GM18858 (cell line): ENCODE measurements around the gene PRCD.

Experiments
- ATAC-seq: cut with Tn5 transposase; IDR thresholded peaks from one replicate; pipeline ENCODE4 v1.9.1; 2021; ENCODE audit not compliant: unreplicated experiment

PRCD gene, protein sequence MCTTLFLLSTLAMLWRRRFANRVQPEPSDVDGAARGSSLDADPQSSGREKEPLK

DNA sequence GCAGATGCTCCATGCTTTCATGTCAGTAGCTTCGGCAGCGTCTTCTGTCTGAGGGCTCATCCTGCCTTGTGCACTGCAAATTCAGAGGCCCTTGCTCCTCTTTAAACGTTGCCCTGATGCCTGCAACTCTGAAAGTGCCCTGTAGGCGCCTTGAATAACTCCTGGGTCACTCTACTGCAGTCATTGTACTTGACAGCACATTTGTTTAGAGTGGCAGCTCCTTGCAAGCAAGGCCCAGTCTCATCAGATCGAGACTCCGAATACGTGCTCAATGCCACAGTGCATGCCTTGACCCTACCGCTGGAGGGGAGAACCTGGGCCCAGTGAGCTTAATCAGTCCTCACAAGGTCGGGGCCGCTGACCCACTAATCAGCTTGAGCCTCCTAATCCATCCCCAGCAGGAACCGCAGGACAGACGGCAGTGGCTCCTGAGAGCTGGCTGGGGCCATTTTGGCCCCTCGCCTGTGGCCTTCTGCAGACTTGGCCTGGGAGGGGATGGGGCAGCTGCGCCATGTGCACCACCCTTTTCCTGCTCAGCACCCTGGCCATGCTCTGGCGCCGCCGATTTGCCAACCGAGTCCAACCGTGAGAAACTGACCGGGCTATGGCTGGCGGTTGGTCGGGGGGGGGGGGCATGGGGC is at the start of gene PRCD:
Gene PRCD, plus strand, starts transcription at position 414 of the 641 bp plus-strand sequence. Its CDS starts 98 bp downstream, at position 512.
- ATAC-seq, result no peak

DNA sequence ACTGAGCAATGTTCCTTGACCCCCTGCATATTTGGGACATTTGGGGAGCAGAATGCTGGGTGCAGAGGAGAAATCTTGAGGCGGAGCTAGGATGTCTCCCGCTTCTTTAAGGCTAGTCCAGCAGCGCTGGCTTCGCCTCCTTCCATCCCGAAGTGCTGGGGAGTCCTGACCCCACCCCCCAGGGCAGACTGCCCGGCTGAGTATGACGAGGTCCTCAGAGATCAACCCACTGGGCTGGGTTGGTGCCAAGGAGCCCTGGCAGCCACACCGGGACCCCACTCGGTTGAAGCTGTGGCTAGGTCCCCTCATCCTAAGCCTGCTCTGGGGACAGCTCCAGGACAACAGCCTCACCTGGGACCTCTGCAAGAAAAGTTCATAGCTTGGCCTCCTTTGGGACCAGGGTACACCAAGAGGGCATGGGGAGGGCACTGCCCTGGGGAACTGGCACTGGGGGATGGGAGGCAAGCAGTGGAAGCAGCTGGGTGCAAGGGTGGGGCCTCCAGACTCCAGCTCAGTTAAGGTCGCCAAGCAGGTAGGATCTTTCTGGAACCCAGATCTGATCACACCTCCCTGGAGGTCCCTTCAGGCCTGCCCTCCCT is 49.6 kb upstream of the PRCD start:
- ATAC-seq, result no peak

DNA sequence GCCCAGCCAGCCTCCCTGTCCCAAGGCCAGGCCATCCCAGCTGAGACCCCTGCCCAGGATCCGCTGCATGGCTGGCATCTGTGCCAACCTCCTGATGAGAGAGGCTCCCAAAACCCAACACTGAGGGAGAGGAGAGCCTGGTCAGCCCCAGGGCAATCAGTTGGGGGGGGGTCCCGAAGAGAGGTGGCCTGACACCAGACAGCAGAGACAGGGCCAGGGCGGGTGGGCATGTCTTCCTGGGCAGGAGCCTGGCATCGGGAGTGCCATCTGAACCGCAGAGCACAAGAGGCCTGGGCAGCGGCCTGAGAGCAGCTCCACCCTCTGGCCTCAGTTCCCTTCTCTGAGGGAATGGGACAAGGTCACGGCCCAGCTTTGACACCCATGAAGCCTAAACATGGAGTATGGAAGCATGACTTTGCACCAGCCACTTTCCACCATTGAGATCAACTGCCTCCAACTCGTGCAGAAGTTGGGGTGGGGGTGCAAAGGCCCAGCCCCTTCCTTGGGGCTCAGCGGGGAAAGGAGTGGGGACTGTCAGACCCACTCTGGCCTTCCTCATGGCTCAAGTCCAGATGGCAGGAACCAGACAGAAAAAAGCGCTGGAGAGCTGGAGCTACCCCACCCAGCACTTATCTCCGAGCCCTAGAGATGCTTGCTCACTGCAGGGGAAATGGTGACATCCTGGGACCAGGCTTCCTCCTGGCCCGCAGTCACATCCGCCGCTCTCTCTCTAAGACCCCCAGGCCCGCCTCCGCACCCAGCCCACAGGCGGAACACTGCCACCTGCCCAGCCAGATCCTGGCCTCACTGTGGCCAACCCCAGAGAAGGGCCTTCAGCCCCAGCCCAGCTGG is 48.3 kb upstream of the PRCD start:
- ATAC-seq, result no peak

DNA sequence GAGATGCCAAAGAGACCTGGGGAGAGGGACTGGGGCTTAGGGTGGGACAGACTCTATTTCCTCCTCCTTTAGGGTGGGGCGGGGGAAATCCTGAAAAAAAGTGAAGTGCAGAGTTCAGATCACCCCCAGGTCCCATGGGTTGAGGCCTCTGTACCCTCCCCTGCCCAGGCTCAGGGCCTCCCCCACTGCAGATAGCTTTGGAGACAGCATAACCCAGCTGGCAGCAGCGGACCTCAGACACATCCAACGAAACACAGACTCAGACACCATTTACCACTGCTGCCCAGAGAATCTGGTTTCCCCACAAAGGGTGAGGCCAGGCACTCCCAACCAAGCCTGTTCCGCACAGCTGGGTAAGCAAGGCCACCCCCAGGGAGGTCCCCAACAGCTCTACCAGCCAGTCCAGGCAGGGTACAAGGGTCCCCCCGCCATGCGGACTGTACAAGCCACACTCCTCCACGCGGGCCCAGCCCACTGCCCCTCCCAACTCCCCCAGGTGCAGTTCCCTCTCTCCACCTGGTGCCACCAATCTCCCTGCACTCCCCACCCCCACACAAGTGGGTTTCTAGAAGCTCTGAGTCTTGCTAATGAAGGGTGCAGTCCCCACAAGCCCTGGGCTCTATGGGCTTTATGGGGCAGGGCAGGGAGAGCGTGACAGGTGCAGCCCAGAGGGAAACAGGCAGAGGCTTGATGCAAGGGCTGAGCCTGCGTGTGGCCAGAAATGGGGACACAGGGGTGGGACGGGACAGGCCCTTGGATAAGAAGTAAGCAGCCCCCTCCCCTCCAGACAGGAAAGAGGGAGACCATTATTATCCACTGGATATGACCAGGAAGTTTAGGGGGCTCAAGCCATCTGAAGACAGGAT is 47.5 kb upstream of the PRCD start:
- no peak for ATAC-seq

DNA sequence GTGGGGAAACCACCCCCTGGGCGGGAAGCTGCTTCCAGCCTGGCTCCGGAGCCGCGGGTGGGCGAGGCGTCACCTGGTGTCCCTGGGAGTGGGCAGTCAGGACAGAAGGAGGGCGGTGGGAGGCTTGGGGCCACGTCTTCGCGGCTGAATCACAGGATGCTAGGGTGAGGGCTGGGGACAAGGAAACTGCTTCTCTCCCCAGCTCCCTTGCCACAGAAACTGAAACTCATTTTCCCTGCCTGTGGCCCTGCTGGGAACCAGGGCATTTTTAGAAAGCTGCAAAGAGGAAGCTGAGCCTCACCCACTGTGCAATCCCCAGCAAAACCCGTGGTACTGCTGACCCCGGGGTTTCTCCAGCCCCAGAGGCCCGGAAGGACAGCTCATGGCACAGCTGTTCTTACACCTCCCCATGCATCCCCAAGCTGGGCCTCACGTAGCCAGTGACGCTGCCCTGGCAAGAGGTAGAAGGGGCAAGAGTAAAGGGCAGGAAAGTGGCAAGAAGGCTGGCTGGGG is 46.8 kb upstream of the PRCD start:
- no peak for ATAC-seq

DNA sequence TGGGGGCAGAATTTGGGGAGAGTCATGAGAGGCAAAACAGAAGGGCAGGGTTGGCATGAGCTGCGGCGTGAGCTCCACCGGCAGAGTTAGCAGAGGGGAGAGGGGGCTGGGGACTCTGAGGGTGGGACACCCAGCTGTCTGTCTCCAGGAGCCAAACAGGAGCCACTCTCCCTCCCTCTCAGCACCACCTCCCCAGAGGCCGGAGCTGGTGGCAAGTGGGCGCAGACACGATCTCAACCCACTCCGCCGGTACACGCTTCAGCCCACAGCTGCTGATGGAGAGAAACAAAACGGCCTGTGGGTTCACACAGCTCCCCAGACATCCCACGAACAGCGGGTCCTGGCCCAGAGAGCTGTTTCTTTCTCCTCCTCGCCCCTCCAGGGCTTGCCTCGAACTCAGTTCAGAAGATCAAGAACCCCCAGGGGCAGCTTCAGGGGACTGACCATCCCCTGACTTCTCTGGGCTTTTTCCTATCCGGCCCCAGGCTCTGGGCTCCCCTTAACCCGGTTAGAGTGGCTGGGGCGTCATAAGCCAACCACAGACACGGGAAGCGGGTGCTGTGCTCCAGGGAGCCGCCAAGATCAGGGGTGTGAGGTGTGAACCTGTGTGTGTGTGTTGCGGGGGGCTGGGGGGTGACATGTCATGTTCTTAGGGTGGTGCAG is 46.2 kb upstream of the PRCD start:
- no peak for ATAC-seq

DNA sequence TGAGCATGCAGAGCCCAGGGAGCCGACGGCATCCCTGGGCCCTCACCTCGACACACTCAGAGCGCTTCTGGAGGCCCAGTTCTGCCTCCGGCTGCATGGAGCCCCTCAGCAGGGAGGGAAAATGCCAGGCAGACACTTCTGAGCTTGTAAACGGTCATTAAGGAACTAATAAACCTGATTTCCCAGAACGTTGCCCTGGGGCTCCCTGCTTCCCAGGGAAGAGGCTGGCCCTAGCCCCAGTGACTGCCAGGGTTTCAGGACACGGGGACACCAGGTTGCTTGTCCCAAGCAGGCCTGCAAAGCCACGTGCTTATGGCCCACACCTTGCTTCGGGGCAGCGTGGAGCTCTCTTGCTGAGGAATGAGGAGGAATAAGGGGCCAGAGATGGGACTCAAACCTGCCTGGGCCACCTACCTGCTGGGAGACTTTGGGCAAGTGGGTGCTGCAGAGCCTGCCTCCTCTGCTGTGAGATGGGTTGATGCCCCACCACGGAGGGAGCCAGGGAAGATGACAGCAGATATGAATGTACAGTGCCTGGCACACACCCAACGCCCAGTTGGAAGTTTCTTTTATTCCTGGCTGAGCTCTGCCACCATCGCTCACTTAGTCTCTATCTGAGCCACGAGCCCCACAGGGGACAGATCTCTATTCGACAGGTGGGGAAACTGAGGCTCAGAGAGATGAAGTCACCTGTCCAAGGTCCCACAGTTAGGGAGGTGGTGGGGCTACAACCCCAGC is 44.0 kb upstream of the PRCD start:
- ATAC-seq, result no peak

DNA sequence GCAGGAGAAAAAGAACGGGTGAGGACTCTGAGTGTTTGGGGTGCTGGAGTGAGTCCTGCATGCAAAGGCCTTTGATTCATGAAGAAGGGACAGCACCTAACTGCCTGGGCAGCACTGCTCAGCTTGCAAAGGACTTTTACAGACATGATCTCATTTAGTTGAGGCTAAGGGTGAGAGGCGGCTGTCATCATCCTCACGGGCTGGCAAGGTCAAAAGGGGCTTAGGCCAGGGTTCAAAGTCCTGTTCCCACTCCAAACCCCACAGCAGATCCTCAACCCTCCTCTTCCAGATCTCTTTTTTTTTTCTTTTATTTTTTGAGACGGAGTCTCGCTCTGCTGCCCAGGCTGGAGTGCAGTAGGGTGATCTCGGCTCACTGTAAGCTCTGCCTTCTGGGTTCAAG is 43.4 kb upstream of the PRCD start:
- ATAC-seq, result no peak

DNA sequence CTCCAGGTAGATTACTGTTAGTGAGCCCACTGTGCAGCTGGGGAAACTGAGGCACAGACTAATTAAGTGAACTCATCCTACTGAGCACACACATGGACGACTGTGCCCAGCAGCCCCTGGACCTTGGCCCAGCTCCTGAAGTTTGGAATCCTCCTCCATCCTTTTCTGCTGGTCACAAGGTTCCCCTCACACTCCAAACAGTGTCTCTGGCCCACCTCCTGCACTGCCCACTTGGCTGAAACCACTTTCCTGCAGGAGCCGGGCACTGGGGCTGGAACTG is 42.2 kb upstream of the PRCD start:
- ATAC-seq, result no peak

DNA sequence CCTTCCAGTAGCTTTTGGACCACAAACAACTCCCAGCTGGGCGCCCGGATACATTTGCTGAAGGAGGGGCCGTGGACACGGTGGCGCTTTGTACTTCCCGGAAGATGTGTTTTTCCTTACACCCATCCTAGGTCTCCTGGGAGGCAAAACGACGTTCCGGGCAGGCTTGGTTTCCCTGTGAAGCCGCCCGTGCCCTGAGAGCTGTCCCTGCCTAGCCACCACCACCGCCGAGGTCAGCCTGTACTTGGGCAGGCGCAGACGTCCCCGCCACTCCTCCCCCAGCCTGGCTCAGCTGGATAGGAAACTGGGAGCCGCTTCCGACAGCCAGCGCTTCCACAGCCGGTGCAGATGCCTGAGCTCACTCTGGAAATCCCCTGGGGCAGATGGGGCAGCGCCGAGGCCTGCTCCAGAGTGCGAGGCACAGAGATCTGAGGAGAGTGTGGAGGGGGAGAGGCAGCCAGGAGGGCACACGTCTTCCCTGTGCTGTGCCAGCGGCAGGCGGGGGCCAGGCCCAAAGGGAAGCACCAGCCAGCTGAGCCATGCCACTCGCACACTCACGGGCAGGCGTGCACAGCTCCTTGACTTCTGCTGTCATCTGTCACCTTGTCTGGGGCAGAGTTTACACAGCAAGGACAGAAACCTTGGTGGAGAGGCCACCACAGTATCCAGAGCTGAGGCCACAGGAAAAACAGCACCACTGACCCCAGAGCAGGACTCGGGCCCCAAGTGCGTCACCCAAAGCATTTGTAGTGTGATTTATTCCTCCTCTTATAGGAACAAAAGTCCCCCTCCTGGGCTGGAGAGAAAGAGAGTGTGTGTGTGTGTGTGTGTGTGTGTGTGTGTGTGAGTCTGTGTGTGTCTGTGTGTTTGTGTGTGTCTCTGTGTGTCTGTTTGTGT is 41.6 kb upstream of the PRCD start:
- no peak for ATAC-seq

DNA sequence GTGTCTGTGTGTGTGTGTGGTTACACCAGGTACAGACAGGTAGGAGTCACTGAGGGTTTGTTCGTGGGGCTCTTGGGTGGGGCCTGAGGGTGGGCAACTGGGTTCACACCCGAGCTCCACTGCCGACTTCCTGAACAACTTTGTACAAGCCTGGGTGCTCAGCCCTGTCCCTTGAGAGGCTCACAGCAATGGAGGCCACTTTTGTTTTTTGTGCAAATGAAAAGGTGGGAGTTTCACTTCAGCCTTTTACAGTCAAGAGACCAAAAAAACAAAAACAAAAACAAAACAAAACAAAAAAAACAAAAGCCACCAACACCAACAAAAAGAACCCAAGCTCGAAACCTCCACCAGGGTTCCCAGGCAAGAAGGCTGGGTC is 41.0 kb upstream of the PRCD start:
- ATAC-seq, result no peak

DNA sequence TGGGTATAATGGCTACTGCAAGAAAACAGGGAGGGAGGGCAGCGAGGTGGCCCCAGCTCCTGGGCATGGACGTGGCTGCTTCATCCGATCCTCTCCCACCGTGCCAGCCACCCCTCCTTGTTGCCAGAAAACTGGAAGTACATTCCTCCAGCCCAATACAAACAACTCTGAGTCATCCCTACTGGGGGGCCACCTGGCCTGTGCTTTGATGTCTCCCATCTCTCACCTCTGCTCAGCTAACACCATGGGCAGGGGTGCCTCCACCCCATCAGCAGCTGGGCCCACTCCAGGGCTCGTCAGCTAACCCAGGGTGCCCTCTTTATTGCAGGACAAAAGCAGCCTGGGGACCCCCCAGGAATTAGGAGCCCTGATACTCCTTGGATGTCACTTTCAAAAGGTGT is 40.6 kb upstream of the PRCD start:
- ATAC-seq, result no peak

DNA sequence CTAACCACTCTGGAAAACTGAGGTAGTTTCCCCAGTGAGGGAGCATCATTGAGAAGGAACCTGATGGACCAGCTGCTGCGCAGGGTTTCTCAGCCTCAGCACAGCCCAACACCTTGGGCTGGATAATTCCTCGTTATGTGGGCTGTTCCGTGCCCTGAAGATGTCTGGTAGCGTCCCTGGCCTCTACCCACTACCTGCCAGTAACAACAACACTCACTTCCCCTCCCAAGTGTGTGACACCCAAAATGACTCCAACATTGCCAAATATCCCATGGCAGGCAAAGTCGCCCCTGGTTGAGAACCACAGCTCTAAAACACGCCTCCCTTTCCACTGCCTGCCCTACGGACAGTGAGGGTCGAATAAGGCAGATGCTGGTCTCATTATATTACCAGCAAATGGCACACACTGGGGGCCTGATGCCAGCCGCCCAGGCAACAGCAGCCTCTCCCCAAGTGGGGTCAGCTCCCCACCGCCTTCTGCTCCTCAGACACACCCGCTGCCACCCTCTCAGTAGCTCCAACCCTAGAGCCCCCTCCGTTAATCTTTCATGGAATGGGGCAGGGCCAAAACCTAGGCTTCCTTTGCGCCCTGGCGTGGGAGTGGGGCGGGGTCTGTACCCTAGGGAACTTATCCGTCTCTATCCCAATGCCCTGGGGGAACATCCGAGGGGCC is 39.6 kb upstream of the PRCD start:
- no peak for ATAC-seq

DNA sequence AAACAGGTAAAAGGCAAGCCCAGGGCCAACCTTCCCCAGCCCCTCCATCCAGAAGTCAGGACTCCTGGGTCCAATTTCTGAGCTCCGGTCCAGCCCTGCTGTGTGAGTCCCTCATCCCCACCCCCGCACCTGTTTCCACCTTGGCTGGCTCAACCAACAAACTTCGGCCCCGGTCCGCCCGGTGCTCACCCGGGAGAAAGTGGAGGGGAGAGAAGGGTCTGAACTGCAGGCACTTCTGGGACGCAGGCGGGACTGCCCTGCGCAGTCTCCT is 39.2 kb upstream of the PRCD start:
- no peak for ATAC-seq

DNA sequence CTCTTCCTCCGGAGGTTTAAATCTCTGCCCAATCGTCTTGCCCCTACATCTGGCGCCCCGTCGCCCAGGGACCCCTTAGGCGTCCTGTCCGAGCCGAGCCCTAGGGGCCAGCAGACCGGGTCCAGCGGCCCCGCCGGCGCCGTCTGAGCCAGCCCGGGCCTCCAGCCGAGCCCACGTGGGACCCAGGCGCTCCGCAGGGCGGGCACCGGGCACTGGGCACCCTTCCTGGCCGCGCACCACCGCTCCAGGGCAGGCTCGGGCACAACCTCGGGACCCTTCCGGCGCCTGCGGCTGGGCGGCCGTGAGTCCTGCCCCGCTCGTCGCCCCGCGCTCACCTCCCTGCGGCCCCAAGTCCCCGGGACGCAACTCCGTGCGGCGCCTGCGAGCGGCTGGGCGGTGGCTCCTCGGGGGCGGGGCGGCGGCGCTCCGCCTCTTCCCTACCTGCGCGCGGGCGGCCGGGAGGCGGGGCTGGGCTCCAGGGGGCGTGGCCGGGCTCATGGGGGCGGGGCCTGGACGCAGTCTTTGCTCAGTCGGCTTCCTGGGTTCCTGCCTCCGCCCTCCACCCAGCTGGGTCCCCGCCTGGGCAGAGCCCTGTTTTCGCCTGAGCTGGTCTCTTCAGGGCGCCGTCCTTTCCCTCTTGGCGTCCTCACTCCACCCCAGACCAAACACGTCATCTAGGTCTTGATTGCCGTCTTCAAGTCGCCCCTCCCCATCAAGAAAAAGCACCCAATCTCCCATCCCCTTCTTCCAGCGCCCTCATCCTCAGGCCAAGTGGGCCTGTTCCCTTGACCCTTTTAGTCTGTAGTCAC is 38.6 kb upstream of the PRCD start, which contains the start of gene RHBDF2:
Gene RHBDF2, minus strand, starts transcription at position 406 of the 809 bp plus-strand sequence. CDS start 19,899 bp downstream, outside the sequence.
- peak; percentile 38 for ATAC-seq

DNA sequence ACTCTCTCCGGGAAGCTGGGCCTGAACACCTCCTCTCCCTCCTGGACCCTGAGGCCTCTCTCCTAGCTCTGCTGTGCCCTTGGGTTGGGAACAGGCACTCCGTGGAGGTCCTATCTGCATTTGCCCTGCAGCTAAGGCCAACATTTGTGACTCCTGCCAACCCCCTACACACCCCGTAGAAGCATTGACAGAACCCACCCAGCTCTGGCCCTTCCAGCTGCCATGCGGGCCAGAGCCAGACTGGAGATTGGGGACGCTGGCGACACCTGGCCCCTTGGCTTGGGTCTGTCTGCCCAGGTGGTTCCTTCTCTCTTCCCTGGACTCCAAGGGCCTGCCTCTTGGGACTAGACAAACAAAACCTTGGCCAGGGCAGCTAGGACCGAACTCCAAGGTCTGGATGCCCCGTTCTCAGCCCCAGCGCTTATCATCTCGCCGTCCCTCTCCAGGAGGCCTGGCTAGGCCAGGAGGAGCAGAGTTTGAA is 38.0 kb upstream of the PRCD start:
- no peak for ATAC-seq
